ENCODE data around the gene BSCL2.
"Not testable (repeated sequence)": the region's sequence is repeated elsewhere in the genome, so short reads cannot be mapped to it uniquely, and the experiment has no call there.

- TF ChIP-seq CTCF, POLR2A (IDR thresholded peaks at IDR 0.05): not testable (repeated sequence)
These were observed 13.6 kb downstream of the BSCL2 start for GRCh38 chr11:62693624-62694023.

Data from body of pancreas (tissue), 4 donors.